HUES48 (cell line): ENCODE measurements around the gene PIPOX.

ENCODE experiments used
- H3K27ac ChIP-seq: one replicate; pipeline ENCODE4 v1.7.0; 2013; ENCODE audit warnings: low read depth, low read length, inconsistent platforms
- H3K27me3 ChIP-seq: 2 replicates; pipeline ENCODE4 v1.6.1; 2013; ENCODE audit warnings: mild to moderate bottlenecking, low read length; ENCODE audit not compliant: control insufficient read depth, insufficient read depth
- H3K36me3 ChIP-seq: 2 replicates; pipeline ENCODE4 v1.6.1; 2013; ENCODE audit warnings: low read length; ENCODE audit not compliant: control insufficient read depth, insufficient read depth
- H3K4me1 ChIP-seq: 2 replicates; pipeline ENCODE4 v1.6.1; 2013; ENCODE audit warnings: mild to moderate bottlenecking, low read length; ENCODE audit not compliant: control insufficient read depth, insufficient read depth
- H3K4me3 ChIP-seq: 2 replicates; pipeline ENCODE4 v1.5.1; 2013; ENCODE audit warnings: mild to moderate bottlenecking, low read depth, low read length
- H3K9ac ChIP-seq: 2 replicates; pipeline ENCODE4 v1.6.1; 2013; ENCODE audit warnings: mild to moderate bottlenecking, low read depth, low read length, moderate library complexity
- H3K9me3 ChIP-seq: 2 replicates; pipeline ENCODE4 v1.6.1; 2013; ENCODE audit warnings: low read length; ENCODE audit not compliant: control insufficient read depth, insufficient read depth

PIPOX gene, protein sequence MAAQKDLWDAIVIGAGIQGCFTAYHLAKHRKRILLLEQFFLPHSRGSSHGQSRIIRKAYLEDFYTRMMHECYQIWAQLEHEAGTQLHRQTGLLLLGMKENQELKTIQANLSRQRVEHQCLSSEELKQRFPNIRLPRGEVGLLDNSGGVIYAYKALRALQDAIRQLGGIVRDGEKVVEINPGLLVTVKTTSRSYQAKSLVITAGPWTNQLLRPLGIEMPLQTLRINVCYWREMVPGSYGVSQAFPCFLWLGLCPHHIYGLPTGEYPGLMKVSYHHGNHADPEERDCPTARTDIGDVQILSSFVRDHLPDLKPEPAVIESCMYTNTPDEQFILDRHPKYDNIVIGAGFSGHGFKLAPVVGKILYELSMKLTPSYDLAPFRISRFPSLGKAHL

DNA sequence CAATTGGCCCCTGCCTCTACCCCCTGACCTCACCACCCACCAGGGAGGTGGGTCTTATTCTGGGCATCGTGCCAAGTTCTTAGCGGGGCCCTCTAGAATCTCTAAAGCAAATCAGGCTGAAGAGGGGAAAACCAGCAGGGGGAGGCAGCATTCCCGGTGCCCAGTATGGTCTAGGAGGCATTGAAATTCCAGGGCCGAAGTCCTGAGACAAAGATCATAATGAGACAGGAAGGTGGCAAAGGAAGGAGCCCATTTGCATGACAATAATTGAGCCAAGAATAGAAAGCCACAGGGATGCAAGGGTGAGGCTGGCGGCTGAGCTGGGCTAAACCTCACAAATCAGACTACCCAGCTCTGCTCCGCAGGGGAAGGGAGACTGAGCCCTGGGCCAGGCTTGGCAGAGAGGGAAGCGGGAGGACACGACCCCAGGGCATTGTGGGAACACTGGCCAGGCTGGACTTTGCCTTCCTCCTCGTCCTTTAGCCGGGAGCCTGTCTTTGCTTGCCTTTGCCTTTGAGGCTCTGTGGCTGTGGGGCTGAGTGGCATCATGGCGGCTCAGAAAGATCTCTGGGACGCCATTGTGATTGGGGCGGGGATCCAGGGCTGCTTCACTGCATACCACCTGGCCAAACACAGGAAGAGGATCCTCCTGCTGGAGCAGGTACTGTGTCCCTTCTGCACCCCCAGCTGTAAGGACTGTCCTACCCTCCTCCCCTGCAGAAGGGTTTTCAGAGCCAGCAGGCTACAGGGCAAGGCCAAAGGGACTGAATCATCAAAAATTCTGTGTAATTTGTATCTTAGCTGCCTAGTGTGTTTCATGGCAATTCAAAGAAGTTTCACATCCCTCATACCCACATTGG lies at the start of gene PIPOX:
PIPOX (plus strand) TSS at position 463 of the 860 bp plus-strand sequence; CDS start at position 548, 85 bp downstream.
- Histone ChIP-seq H3K27ac (peak within 1 kb of the TSS; percentile 94), H3K9me3 (no peaks in the 10 kb centered on the region), H3K4me3 (peak within 1 kb of the TSS; percentile 16; the same call in 1 of the 2 replicates), H3K36me3 (peaks cover 6% of the 10 kb centered on the region; the same call in 1 of the 2 replicates), H3K4me1 (peaks cover 47% of the 10 kb centered on the region), H3K27me3 (no peaks in the 10 kb centered on the region), H3K9ac (peak within 1 kb of the TSS; percentile 62)

DNA sequence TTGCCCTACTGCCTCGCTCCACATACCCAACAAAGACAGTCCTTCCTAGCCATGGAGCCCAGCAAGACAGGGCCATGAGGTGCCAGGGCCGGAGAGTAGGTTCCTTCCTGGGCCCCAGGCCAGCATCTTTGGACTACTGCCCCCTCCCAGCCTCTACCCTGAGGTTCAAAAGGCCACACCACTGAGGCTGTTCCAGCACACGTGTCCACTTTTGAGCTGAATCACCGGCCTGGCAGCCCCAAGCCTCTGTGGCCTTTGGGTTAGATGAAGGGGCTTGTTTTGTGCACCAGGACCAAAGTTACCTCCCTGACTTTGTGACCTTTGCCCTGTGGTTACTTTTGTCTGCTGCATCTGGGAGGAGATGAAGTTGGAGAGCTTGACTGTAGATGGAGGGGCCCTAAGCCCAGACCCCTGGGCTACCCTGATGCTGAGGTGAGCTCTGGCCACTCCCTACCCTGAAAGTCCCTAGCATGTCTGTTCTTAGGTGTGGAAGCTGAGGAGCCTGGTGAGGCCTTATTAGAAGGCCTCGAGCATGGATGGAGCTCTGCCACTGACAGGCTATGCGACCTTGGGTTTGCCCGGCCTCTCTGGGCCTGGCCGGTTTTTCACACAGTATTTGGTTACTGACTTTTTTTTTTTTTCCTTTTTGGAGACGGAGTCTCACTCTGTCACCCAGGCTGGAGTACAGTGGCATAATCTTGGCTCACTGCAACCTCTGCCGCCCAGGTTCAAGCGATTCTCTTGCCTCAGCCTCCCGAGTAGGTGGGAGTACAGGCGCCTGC lies 49.1 kb upstream of the PIPOX start:
- Histone ChIP-seq H3K36me3 (no peaks in the 10 kb centered on the region), H3K4me3 (no peak overlapping the region), H3K9ac (no peak overlapping the region), H3K9me3 (no peaks in the 10 kb centered on the region), H3K27me3 (peaks cover 4% of the 10 kb centered on the region; the same call in 1 of the 2 replicates), H3K27ac (no peak overlapping the region), H3K4me1 (peaks cover 8% of the 10 kb centered on the region; the same call in 1 of the 2 replicates)

DNA sequence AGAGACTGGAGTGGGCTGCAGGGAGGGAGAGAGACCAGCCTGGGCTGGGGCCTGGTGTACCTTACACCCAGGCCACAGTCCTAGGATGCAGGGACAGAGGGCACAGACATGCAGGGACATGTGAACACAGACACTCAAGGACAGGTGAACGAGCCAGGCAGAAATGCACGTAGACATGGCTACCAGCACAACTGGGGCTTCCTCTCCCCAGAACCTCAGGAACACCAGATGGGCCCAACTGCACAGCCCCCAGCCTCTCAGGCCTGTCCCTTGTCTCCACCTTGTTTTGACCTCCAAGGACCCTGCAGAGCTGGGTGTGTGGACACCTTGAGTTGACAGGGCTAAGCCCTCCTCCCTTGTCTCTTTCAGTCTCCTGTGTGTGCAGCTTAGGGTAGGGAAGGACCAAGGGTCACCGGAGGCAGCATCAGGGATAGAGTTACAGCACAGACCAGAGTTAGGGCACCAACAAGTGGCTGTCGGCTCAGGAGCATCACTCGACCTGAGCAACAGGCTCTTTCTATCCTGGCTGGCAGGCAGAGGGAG lies 46.3 kb upstream of the PIPOX start:
- Histone ChIP-seq H3K36me3 (no peaks in the 10 kb centered on the region), H3K9me3 (no peaks in the 10 kb centered on the region), H3K4me3 (no peak overlapping the region), H3K4me1 (peaks cover 8% of the 10 kb centered on the region; the same call in 1 of the 2 replicates), H3K9ac (no peak overlapping the region), H3K27me3 (peaks cover 6% of the 10 kb centered on the region; the same call in 1 of the 2 replicates), H3K27ac (no peak overlapping the region)

DNA sequence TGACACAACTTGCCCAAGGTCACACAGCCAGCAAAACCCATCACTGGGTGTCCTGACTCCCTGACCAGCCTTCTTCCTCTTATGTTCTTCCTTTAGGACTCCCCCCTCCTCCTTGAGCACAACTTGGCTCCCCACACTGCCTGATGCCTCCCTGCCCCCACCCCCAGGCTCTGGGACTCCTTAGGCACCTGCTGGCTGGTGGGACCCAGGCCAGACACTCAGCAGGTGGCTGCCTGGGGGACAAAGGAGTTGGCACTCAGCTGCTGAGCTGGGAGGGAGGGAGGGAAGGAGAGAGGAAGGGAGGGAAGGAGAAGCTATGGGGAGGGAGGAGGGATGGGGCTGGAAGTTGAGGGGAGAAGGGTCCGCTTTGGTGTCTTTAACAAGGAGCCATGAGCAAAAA lies 45.1 kb upstream of the PIPOX start:
- no peak overlapping the region for H3K4me3 ChIP-seq
- H3K27me3 ChIP-seq: peaks cover 7% of the 10 kb centered on the region; the same call in 1 of the 2 replicates

DNA sequence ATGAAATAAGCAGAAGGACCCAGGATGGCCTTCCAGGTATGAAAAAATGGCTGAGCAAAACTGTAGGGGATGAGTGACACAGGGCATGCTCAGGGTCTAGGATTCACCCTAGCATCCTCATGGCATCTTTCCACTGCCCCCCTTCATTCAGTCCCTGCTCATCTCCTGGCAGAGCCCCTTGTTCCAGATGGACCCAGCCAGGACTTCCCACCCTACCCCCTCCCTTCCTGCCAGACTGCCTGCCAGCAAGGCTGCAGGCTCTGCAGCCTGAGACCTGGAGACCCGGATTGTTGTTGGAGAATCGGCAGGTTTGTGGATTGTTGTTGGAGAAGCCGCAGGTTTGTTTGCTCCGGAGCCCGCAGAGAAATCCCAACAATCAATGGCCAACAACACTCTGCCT lies 43.7 kb upstream of the PIPOX start:
- peaks cover 19% of the 10 kb centered on the region for H3K27me3 ChIP-seq
- H3K4me3 ChIP-seq: no peak overlapping the region
- no peaks in the 10 kb centered on the region for H3K36me3 ChIP-seq
- peaks cover 27% of the 10 kb centered on the region for H3K4me1 ChIP-seq
- no peaks in the 10 kb centered on the region for H3K9me3 ChIP-seq
- H3K9ac ChIP-seq: no peak overlapping the region
- H3K27ac ChIP-seq: no peak overlapping the region

More for the DNA sequence above, 45.1 kb upstream of the PIPOX start:
- H3K9me3 ChIP-seq: no peaks in the 10 kb centered on the region
- peaks cover 19% of the 10 kb centered on the region for H3K4me1 ChIP-seq
- no peak overlapping the region for H3K9ac ChIP-seq
- H3K36me3 ChIP-seq: no peaks in the 10 kb centered on the region
- no peak overlapping the region for H3K27ac ChIP-seq

DNA sequence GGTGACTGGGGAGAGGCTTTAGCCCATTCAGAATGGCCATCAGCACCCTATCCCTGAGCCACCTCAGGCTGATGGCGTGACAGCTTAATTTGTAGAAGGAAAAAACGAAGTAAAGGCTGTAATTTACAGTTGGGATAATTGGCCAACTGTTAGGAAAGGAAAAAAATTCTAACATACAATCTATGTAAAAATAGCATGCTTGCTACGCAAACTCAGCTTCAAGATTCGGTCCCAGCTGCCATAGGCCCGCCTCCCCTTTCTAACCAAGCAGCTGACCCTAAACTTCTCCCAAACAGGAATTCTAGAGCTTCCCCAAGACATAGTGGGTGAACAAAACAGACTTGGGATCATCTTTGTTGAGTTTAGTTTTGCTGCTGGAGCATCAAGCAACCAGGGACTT lies 42.0 kb upstream of the PIPOX start:
- Histone ChIP-seq H3K27me3 (peaks cover 31% of the 10 kb centered on the region), H3K27ac (no peak overlapping the region), H3K4me3 (no peak overlapping the region), H3K4me1 (peaks cover 27% of the 10 kb centered on the region), H3K36me3 (no peaks in the 10 kb centered on the region), H3K9ac (no peak overlapping the region), H3K9me3 (no peaks in the 10 kb centered on the region)

DNA sequence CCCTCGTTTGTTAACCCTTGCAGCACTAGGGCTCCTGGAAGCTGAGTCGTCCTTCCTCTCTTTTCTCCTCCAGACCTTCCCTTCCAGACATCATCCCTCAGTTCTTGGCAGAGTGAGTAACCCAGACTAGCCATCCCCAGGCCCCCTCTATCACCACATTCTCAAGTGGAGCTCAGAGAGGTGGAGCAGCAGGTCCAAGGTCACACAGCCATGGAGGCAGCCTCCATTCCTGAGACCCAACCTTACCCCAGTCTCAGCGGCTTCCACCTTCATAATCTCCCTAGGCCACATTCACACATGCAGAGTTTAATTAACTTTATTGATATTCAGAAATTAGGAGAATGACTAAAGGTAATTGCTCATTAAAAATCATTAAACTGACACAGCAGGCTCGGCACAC lies 40.1 kb upstream of the PIPOX start:
- Histone ChIP-seq H3K4me1 (peaks cover 27% of the 10 kb centered on the region), H3K36me3 (no peaks in the 10 kb centered on the region), H3K27ac (no peak overlapping the region), H3K4me3 (no peak overlapping the region), H3K27me3 (peaks cover 48% of the 10 kb centered on the region), H3K9ac (no peak overlapping the region), H3K9me3 (no peaks in the 10 kb centered on the region)

DNA sequence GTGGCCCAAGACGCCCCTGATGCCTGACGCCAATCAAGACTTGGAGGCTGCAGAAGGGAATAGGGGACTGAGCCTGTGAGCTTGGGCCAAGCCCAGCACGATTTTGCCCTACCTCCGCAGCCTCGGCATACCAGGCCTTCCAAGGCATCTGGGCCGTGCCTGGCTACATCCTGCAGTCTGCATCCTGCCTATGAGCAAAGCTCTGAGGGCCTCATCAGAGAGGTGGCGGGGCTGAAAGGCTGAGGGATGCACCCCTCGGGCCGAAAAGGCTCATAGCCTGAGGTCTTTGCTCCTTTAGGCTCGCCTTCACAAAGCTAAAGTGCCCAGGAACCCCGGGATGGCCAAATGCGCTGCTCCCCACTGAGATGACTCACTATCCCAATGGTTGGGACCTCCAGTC lies 39.7 kb upstream of the PIPOX start:
- peaks cover 48% of the 10 kb centered on the region for H3K27me3 ChIP-seq
- no peak overlapping the region for H3K4me3 ChIP-seq
- no peak overlapping the region for H3K9ac ChIP-seq
- H3K9me3 ChIP-seq: no peaks in the 10 kb centered on the region
- no peak overlapping the region for H3K27ac ChIP-seq
- no peaks in the 10 kb centered on the region for H3K36me3 ChIP-seq
- peaks cover 32% of the 10 kb centered on the region for H3K4me1 ChIP-seq

DNA sequence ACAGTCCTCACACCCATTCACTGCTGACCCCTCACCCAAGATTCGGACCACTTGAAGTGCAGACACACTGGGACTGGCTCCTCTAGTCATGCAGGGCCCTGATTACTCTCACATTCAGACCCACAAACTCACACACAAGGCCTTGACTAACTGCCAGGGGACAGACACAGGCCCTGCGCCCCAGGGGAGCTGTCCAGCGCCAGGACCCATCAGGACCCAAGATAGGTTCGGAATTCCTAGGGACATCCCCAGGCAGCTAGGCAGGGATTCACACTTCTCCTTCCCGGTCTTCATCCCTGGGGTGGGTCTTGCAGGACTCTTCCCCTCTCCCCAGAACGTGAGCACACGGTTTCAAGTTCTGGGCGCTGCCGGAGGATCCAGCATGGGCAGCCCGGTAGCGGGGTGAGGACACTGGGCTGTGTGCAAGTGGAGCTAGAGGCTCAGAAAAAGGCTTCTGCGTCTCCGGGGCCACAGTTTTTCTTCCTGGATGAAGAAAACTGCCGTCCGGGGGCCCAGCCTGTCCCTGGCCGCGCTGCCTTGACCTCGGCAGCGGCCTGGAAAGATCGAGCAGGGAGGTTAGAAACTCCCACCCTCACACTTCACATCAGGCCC lies 38.8 kb upstream of the PIPOX start:
- H3K36me3 ChIP-seq: no peaks in the 10 kb centered on the region
- H3K9me3 ChIP-seq: no peaks in the 10 kb centered on the region
- H3K27me3 ChIP-seq: peaks cover 43% of the 10 kb centered on the region
- H3K9ac ChIP-seq: no peak overlapping the region
- no peak overlapping the region for H3K27ac ChIP-seq
- peaks cover 36% of the 10 kb centered on the region for H3K4me1 ChIP-seq
- H3K4me3 ChIP-seq: no peak overlapping the region

DNA sequence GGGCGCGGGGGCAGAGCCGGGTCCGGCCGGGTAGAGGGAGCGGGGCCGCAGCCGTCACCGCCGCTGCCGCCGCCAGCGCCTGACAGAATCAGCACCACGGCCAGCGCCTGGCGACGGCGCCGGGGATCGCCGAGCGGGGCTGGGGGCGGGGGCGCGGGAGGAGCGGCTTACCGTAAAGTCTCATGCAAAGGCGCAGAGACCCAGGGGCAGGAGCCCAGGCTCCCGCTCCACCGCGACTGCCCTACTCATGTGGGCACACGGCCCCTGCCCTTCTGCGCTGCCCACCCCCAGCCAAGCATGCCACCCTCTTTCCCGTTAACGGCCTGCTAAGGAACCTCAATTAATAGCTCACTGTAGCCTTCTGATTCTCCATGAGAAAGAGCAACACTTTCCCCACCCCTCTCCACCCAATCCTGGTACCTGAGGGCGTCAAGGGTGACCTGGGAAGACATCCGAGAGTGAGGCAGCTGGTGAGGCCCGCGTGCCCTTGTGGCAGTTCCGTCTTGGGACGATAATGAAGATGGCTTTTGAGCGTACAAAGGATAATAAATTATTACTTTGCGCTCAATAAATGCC lies 36.9 kb upstream of the PIPOX start, which contains the start of gene SEZ6:
SEZ6 (minus strand) TSS at position 98 of the 576 bp plus-strand sequence. CDS start 164 bp downstream, outside the sequence.
- peaks cover 43% of the 10 kb centered on the region for H3K27me3 ChIP-seq
- H3K9ac ChIP-seq: no peak within 1 kb of the TSS
- H3K27ac ChIP-seq: no peak within 1 kb of the TSS
- no peaks in the 10 kb centered on the region for H3K36me3 ChIP-seq
- no peaks in the 10 kb centered on the region for H3K9me3 ChIP-seq
- peak within 1 kb of the TSS; percentile 52; the same call in 1 of the 2 replicates for H3K4me3 ChIP-seq
- peaks cover 55% of the 10 kb centered on the region for H3K4me1 ChIP-seq
